ENCODE measurements around the gene KANSL1L.

KANSL1L gene

GRCh38 chr2:210055825-210056224, 115.4 kb downstream of the KANSL1L start:
- DNase-seq: no peak

- DNase-seq: no peak
These were observed 116.5 kb downstream of the KANSL1L start for GRCh38 chr2:210054696-210055095.

GRCh38 chr2:210050885-210051284, 120.3 kb downstream of the KANSL1L start:
- no peak for DNase-seq

- DNase-seq: no peak
These were observed 121.4 kb downstream of the KANSL1L start for GRCh38 chr2:210049831-210050230.

- DNase-seq: no peak
These were observed 124.2 kb downstream of the KANSL1L start for GRCh38 chr2:210046851-210047500.

GRCh38 chr2:210038078-210038477, 133.1 kb downstream of the KANSL1L start:
- no peak for DNase-seq

GRCh38 chr2:210035679-210036078, 135.5 kb downstream of the KANSL1L start:
- DNase-seq: no peak

- DNase-seq: no peak
These were observed 137.0 kb downstream of the KANSL1L start for GRCh38 chr2:210034087-210034683.

DNA sequence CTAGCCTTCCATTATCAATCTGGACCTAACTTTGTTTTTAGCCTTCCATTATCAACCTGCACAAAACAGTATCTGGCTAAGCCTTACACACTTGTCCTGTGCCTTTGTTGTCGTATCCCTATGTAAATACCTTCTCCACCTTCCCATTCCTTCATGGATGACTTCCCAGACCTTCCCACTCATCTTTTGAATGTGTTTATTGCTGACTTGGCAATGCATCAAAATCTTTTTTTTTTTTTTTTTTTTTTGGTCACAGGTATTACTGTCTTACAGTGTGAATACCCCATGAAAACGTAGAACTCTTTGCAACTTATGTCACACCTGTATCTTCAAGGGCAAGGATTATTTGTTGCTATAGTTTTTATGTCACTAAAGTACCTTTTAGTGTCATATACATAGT, 143.0 kb downstream of the KANSL1L start:
- DNase-seq: no peak

DNA sequence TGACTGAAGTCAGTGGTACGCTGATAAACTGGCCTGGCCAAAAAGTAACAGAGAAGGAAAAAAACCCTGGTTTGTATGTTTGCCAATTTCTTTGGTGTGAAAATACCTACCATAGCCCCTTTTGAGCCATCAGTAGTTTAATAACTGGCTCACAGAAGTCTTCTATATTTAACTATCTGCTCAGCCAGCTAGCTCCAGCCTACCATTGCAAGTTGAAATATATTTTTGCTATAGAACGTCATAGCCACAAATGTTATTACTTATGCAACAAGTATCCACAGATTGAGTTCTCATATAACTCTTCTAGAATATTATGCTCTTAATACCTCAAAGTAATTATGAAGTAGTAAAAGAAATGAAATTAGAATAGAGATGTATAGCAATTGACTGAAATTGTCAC, 143.6 kb downstream of the KANSL1L start:
- no peak for DNase-seq

GRCh38 chr2:210022824-210023223, 148.4 kb downstream of the KANSL1L start:
- DNase-seq: no peak

GRCh38 chr2:210020138-210020537, 151.1 kb downstream of the KANSL1L start:
- DNase-seq: no peak

DNA sequence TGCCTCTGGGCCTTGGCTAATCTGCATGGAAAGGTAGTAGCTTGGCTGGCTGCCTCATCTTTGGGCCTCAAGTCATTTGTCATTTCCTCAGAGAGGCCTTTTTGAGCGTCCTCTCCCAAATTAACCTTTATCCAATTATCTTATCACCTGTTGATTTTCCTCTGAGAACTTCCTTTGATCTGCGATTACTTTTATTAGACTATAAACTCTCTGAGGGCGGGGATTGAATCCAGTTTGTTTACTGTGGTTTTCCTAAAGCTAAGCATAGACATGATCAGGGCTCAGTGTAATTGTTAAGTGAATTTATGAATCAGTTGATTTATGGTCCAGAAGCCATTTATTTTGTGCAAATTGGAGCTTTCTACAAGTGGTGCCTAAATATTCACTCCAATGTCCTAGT, 161.3 kb downstream of the KANSL1L start:
- DNase-seq: no peak

DNA sequence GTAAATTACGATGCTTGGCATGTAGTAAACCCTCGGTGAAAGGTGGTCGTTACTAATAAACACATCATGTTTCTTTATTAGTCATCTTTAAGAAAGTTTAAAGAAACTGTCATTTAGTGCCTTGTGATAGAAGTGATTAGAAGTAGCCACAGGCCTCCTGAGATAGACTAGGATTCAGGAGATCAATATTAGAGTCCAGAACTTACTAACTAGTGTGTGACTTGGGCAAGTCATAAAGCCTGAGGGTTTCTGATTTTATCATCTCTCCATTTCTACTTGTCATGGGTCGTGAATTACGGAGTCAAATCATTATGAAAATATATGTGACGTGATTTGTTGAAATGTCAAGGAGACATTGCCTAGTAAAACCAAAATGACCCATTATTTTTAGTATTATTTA, 162.1 kb downstream of the KANSL1L start:
- DNase-seq: no peak

DNA sequence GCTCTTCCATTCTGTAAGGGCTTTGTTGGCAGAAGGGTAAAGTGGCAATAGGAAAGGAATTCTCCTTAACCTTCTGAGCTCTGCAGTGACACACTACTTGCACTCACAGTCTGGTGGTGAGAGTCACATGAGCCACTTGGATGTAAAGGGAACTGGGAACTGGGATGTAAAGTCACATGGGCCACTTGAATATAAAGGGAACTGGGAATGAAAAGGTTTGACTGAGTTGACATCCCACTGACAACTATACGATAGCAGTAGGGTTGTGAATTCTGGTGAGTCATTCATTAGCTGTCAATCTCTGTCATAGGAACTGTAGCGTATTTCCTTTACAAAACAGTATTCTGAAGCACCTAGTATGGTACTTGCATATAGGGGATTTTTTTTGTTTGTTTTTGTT, 163.3 kb downstream of the KANSL1L start:
- DNase-seq: no peak

DNA sequence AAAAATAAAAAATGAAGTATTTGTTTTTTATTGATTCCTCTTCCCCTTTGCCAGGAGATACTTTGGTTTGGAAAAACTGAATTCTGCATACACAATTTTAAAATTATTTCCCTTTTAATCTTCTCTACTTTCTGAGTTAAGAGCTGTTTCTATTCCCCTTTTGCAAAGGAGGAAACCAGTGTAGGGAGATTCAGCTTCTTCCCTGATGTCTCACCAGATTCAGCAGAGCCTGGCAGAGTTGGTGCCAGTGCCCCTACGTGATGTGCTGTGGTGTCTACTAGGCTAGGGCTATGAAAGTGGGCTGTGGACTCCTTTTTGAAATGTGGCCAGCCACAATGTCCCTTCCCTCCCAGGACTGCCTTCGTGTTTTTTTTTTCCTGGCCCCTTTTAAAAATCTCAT, 166.3 kb downstream of the KANSL1L start:
- no peak for DNase-seq

DNA sequence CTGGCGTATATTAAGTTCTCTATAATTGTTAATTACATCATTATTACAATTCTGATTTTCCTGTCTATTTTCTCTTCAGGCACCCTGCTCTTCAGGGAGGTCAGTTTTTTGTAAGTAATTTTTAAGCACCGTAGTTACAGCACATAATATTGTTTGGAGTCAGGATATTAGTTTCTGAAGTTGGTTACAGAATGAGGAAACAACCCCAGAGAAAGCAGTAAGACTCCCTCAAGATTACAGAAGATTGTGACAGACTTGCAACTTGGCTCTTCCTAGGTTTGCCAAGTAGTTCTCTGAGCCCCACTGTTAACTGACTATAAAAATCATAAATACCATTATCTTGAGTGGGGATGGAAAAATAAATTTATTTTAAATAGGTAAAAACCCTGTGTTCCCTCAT, 167.8 kb downstream of the KANSL1L start:
- DNase-seq: no peak

GRCh38 chr2:210002158-210003157, 168.8 kb downstream of the KANSL1L start, which contains the start of gene RPE:
RPE (plus strand) TSS chr2:210002638; CDS start chr2:210002662, 24 bp downstream.
- DNase-seq: peak; percentile 99

GRCh38 chr2:210000464-210001324, 170.5 kb downstream of the KANSL1L start:
- DNase-seq: no peak

- no peak for DNase-seq
These were observed 172.6 kb downstream of the KANSL1L start for GRCh38 chr2:209998596-209998995.

GRCh38 chr2:209993968-209994367, 177.2 kb downstream of the KANSL1L start:
- no peak for DNase-seq

GRCh38 chr2:209990838-209991237, 180.4 kb downstream of the KANSL1L start:
- no peak for DNase-seq

- DNase-seq: no peak
These were observed 183.2 kb downstream of the KANSL1L start for GRCh38 chr2:209988010-209988409.
